Motor neuron (in vitro differentiated cells): Measurements from ENCODE around the gene EVA1C. TPM values are rescaled to one million over a fixed set of nuclear protein-coding genes. Genes with fewer than 3 reads are reported as not detected.

Experiments used
- ATAC-seq, 8 experiments: fragments of 200-7000 bp; cut with Tn5 transposase; replicated peaks in 6 of 8; 2 replicates each; pipeline ENCODE4 v1.8.0; 2021; ENCODE audit warnings: mild to moderate bottlenecking in 8 of 8, moderate library complexity in 8 of 8
- H3K27ac ChIP-seq, 2 donors: fragments of 250-450 bp; sonication (Bioruptor Pico); 2 replicates each; pipeline ENCODE4 v1.9.0; 2021; ENCODE audit warnings: antibody characterized with exemption in 2 of 2, mild to moderate bottlenecking in 2 of 2, moderate library complexity in 1 of 2
- H3K4me1 ChIP-seq, 2 donors: fragments of 250-450 bp; sonication (Bioruptor Pico); replicated peaks in 1 of 2; 2 replicates each; pipeline ENCODE4 v1.6.1; 2021; ENCODE audit warnings: antibody characterized with exemption in 2 of 2, mild to moderate bottlenecking in 2 of 2, moderate library complexity in 1 of 2
- H3K4me3 ChIP-seq, 5 donors: fragments of 250-450 bp; sonication (Bioruptor Pico); 2 replicates each; pipeline ENCODE4 v1.9.0; 2021; ENCODE audit warnings: antibody characterized with exemption in 5 of 5, mild to moderate bottlenecking in 5 of 5, moderate library complexity in 4 of 5
- WGBS, 10 experiments: fragments of 450-650 bp; shearing (Covaris generic); methylation state at CpG; one replicate each; pipeline ENCODE4 v1.0.0; 2022; 5-methylcytosine and 5-hydroxymethylcytosine counted together
- in situ Hi-C, 9 experiments: fragments of 400-800 bp; cut with MboI; loops; one replicate each; pipeline ENCODE4 v1.15.0; 2021; ENCODE audit warnings: low sequenced_read_pairs in 9 of 9, low pct_unique_long_range_greater_than_20kb in 2 of 9; ENCODE audit not compliant: unreplicated experiment in 9 of 9
- total RNA-seq, 8 experiments: library from RNA; unstranded; fragments of 300-600 nt; gene quantifications; 2 replicates each; pipeline versions ENCODE4 v1.2.3 to v1.2.4, GENCODE V29; 2022

EVA1C gene
- total RNA-seq, 8 experiments from 2014 or later = 0.13 to 45.4 (median 0.69) TPM

DNA sequence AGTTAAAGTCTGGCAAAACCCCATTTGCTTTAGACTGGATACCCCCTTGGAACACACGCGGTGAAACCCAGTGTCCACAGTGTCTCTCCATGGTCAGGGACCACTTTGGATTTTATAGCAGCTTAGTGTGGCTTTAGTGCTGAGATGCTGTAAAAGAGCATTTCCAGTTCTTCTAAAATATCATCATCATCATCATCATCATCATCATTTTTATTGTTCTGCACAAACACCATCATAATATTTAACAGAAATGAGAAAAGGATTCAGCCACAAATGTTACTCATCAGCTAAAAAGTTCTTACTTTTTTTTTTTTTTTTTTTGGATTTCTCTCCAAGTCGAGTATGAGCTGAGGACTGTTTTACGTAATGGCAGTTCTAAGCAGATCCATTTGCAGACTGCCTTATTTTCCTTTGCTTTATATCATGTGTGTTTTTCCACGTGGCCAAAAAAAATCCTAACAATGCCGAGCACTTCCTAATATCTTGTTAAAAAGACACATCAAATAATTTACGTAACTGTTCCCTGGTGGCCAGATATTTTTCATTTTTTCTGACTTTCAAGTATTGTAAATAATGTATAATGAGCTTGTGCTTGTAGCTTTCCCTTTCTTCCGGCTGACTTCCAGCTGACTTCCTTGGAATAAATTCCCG lies 62.8 kb downstream of the EVA1C start:
- in situ Hi-C loops = no loop called here
- Histone ChIP-seq H3K27ac (no peak overlapping the region), H3K4me1 (peaks cover 0 to 6% of the 10 kb centered on the region in 2 donors), H3K4me3 (no peak overlapping the region)
- 20 to 93% (median 79%) methylated on average over 2 to 9 of the region's 9 CpGs for whole genome bisulfite sequencing, 10 experiments
- ATAC-seq = no peak

DNA sequence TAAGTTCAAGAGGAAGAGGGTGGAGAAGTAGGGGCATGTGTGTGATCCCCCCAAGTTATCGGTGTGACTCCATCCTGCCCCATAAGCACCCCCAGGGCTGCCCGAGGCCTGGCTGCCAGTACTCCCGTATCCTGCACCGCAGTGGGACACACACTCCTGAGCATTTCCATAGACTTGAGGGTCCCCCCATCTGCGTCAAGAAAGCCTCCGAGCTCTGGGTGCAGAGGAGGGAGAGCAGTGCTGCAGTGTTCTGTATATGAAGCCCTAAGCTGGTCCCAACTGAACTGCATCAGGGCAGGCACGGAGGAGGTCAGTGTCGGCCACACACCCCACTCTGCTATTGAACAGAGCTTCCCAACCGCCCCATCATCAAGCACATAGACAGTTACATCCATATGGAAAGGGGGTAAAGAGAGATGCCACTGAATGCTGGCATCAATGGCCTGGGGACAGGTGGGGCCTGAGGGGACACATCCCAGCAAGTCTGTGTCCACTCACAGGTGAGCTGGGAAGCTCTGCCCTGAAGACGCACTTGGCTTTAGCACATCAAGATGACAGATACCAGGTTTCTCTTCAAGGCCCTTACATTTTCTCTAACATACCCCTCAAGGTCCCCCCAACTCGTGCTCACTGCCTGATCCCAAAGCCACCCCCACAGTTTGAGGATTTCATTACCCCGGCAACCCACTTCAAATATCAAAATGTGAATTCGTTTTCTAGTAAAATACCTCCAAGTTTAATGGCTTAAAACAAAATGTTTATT lies 64.3 kb downstream of the EVA1C start:
- H3K27ac ChIP-seq = no peak overlapping the region
- ATAC-seq = no peak
- no peak overlapping the region for H3K4me3 ChIP-seq
- H3K4me1 ChIP-seq = peaks cover 0 to 6% of the 10 kb centered on the region in 2 donors
- WGBS, 10 experiments = 70 to 90% (median 81%) methylated on average over 2 to 9 of the region's 13 CpGs; no CpG with 5 or more reads in 3 of the 10 experiments
- in situ Hi-C loops = no loop called here

DNA sequence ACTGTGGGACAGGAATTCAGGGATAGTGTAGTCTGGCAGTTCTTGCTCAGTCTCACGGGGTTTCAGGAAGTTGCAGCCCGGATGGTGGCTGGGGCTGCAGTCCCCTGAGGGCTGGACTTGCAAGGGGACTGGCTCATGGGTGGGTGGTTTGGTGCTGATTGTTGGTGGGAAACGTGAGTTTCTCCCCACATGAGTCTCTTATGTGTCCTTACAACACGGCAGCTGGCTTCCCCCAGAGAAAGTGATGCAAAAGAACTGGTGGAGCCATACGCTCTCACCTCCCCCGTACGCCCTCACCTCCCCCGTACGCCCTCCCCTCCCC lies 64.9 kb downstream of the EVA1C start:
- Histone ChIP-seq H3K27ac (no peak overlapping the region), H3K4me3 (no peak overlapping the region), H3K4me1 (peaks cover 0 to 6% of the 10 kb centered on the region in 2 donors)
- ATAC-seq = no peak
- in situ Hi-C loops = no loop called here
- 100% methylated on average over 1 to 2 of the region's 9 CpGs; no CpG with 5 or more reads in 8 of the 10 experiments for WGBS, 10 experiments

DNA sequence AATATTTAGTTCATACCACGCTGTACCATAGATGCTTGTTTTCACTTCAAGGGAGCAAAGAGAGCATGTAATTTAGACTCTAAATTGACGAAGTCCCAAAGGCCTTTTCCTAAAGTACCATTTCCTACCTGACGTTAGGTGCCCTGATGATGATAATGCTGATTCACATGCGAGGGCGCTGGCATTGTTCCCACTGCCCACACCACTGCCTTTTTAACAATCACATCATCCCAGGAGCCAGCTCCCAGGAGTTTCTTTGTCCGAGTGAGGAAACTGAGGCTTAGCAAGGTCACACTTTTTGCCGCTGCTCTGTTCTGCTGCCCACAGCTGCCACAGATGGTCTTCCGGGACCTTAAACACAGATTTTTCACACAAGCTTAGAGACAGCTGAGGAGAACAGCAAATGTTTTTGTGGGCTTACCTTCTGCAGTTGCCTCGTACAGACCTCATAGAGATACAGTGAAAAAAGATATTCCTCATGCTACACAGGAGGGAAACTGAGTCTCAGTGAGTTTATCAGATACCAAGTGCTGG lies 69.4 kb downstream of the EVA1C start:
- ATAC-seq = no peak
- in situ Hi-C loops = no loop called here
- 53 to 90% (median 80%) methylated on average over 1 to 8 of the region's 9 CpGs for WGBS, 10 experiments
- no peaks in the 10 kb centered on the region for H3K4me1 ChIP-seq
- no peak overlapping the region for H3K27ac ChIP-seq
- H3K4me3 ChIP-seq = no peak overlapping the region

DNA sequence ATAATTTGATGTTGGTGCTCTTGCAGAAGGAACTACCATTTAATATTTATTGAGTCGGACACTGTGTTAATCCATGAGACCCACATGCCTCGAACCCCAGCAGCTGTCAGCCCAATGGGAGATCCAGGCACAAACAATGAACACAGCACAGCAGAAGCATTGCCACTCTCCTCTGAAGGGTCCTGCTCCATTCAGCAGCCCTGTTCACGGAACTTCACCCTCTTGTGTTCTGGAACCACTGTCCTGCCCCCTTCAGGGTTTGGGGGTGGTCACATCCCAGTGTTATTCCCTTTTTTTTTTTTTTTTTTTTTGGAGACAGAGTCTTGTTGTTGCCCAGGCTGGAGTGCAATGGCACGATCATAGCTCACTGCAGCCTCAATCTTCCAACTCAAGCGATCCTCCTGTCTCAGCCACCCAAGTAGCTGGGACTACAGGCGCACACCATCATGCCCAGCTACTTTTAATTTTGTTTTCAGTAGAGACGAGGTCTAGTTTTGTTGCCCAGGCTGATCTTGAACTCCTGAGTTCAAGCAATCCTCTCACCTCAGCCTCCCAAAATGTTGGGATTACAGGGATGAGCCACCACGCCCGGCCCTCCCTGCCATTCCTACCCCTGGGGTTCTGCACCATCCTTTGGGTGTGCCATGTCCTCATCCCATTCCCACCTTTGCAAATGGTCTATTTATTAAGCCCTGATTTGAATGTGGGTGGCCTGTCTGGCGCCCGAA lies 70.2 kb downstream of the EVA1C start:
- no peak for ATAC-seq
- WGBS, 10 experiments = 44 to 100% (median 86%) methylated on average over 1 to 6 of the region's 11 CpGs; no CpG with 5 or more reads in 1 of the 10 experiments
- Histone ChIP-seq H3K27ac (no peak overlapping the region), H3K4me1 (no peaks in the 10 kb centered on the region), H3K4me3 (no peak overlapping the region)
- in situ Hi-C loops = no loop called here

DNA sequence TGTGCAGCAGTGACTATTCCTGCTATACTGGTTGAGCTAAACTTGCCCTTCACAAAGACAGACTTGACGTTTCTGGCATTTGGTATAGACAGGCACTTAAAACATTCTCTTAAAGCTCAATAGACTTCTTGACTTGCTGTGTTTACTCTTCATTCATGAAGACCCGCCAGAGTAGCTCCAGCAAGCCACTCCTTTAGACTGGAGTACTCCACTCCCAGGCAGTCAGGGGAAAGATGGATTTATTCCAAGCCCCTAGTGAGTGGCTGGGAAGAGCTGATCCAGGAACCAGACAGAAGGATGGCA lies 70.7 kb downstream of the EVA1C start:
- Histone ChIP-seq H3K27ac (no peak overlapping the region), H3K4me1 (no peaks in the 10 kb centered on the region), H3K4me3 (no peak overlapping the region)
- in situ Hi-C loops = no loop called here
- WGBS, 10 experiments = 60 to 100% (median 70%) methylated on average over 1 to 2 of the region's 2 CpGs; no CpG with 5 or more reads in 4 of the 10 experiments
- ATAC-seq = peak in 2 of 8 experiments; percentile 68 to 81

DNA sequence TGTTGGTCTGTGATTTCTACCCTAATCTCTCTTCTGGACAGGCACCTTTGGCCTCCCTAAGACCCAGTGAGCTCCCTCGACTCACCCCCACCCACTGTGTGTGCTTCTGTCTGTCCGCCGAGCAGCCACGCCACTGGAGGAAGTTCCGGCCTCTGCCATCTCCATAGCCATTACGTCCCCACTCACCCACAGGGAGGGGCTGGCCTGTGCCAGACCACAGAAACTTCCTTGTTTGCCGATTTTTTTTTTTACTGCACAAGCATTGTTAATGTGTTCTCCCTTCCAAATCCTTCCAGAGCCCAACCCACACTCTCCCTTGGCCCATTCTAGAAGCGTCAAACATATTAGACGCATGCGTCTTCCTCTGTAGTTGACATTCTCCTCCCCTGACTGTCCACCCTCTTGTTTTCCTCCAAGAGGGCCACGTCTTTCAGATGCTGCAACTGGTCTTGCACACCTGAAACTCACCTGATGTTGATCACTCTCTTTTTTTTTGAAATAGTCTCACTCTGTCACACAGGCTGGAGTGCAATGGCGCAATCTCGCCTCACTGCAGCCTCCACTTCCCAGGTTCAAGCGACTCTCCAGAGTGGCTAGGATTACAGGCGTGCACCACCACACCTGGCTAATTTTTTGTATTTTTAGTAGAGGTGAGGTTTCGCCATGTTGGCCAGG lies 72.3 kb downstream of the EVA1C start:
- 74 to 100% (median 85%) methylated on average over 1 to 5 of the region's 16 CpGs; no CpG with 5 or more reads in 2 of the 10 experiments for WGBS, 10 experiments
- no peak for ATAC-seq
- in situ Hi-C loops = no loop called here
- no peak overlapping the region for H3K27ac ChIP-seq
- no peak overlapping the region for H3K4me3 ChIP-seq
- H3K4me1 ChIP-seq = no peaks in the 10 kb centered on the region

DNA sequence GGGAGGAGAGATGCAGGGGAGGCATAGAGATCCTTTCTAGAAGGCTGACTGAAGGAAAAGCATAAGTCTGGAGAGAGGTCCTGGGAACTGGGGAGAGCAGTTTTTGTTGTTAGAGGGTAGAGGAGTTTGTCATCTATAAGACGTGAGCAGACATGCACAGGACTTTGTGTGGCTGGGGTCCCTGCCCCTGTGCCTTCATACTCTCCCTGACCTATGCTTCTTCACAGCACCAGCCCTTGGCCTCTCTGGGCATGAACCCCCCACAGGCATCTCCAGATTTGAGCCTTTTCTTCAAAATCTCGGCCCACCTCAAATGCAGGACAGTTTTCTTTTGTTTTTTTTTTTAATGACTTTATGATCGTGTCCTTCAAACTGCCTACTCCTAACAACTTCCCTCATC lies 79.9 kb downstream of the EVA1C start:
- WGBS, 10 experiments = 40 to 93% (median 74%) methylated on average over 1 to 3 of the region's 3 CpGs; no CpG with 5 or more reads in 4 of the 10 experiments
- no peak for ATAC-seq
- Histone ChIP-seq H3K27ac (no peak overlapping the region), H3K4me3 (no peak overlapping the region), H3K4me1 (peaks cover 4 to 8% of the 10 kb centered on the region in 2 donors)
- in situ Hi-C loops = no loop called here

DNA sequence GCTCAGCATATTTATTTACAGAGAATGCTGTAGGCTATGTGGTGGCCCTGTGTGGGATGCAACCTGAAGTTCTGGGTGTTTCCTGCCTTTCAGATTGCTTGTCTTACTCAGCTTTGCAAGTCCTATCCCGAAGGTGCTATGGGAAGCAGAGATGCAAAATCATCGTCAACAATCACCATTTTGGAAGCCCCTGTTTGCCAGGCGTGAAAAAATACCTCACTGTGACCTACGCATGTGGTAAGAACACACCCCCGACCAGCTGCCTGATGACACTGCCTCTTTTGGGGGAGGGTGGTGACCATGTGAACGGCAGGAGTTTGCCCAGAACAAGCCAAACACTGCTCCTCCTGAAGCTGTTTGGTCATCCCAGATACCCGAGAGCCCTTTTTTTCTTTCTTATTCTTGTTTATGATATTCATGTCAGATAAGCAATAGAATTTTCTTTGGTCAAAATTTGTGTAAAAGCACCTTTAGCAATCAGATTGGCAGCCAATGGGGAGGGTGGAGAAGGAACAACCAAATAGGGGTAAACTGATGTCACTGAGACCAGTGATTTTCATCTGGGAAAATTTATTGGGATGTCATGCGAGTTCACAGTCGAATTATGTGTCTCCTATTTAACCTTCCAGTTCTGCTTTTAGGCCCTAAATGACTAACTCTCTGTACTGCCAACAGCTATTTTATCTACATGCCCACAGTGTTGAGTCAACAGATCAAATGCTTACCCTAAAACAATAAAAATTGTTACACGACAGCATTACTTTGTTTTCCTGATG lies 82.6 kb downstream of the EVA1C start:
- peak in 3 of 8 experiments; percentile 65 to 93 (median 78) for ATAC-seq
- H3K4me3 ChIP-seq = no peak overlapping the region
- 17 to 92% (median 65%) methylated on average over 6 to 9 of the region's 10 CpGs; no CpG with 5 or more reads in 2 of the 10 experiments for WGBS, 10 experiments
- H3K4me1 ChIP-seq = peaks cover 8 to 16% of the 10 kb centered on the region in 2 donors
- H3K27ac ChIP-seq = no peak overlapping the region
- in situ Hi-C loops = no loop called here

DNA sequence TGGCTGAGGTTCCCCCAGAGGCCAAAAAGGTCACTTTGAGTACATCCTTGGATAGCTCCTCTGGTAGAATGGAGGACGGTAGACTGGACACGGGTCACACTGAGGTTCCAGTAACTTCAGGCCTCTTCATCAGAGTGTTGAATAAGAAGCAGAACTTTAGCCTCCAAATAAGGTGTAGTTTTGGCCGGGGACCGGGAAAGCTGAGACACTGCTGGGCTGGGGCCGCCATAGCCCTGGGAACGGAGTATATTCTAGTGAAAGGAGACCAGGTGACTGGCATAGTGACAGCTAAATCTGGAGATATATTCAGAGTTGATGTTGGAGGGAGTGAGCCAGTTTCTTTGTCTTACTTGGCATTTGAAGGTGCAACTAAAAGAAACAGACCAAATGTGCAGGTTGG lies 84.1 kb downstream of the EVA1C start:
- WGBS, 10 experiments = 84 to 100% (median 95%) methylated on average over 1 to 6 of the region's 6 CpGs; no CpG with 5 or more reads in 4 of the 10 experiments
- in situ Hi-C loops = no loop called here
- Histone ChIP-seq H3K4me1 (peaks cover 8 to 13% of the 10 kb centered on the region in 2 donors), H3K27ac (no peak overlapping the region), H3K4me3 (no peak overlapping the region)
- ATAC-seq = no peak

DNA sequence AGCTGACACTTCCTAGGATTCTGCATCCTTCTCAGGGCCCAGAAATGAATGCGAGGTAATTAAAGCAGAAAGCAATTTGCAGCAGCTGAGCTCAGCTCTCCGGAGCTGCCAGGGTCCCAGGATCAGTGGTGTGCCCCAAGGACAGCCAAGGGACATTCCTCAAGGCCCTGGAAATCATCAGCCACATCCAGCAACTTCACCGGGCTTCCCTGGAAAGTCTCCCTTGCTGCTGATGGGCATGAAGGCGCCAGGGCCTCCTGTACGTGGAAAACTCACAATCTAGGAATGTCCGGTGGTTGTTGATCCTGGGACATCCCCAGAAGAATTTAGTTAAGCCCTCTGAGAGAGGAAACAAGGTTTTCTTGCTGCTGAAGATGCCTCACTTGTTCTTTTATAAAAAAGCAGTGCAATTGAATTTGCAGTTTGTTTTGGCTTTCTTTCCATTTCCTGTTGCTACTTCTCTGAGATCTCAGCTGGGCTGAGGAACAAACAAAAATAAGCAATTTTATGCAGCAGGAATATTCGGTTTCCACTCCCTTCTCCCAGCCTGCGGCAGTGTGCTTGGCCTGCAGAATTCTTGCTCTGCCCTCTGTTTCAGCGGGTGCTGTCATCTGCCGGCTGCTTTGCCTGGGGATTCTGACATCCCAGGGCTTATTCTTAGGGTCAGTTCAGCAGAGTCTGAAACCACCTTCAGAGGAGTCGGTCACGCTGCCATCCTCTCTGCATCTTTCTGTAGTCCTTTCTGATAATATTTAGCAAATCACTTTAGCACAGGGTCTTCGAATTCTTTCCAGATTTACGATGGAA lies 86.9 kb downstream of the EVA1C start:
- ATAC-seq = no peak
- H3K27ac ChIP-seq = no peak overlapping the region
- in situ Hi-C loops = no loop called here
- H3K4me3 ChIP-seq = no peak overlapping the region
- peaks cover 5 to 8% of the 10 kb centered on the region in 2 donors for H3K4me1 ChIP-seq
- WGBS, 10 experiments = 0 to 82% (median 47%) methylated on average over 2 to 11 of the region's 14 CpGs; no CpG with 5 or more reads in 2 of the 10 experiments
